ENCODE data around the gene CHMP2A.
A peak's percentile ranks its signal among the peaks of the same experiment; 100 is the strongest.
"Not testable (repeated sequence)": the region's sequence is repeated elsewhere in the genome, so short reads cannot be mapped to it uniquely, and the experiment has no call there.

Gene CHMP2A

DNA sequence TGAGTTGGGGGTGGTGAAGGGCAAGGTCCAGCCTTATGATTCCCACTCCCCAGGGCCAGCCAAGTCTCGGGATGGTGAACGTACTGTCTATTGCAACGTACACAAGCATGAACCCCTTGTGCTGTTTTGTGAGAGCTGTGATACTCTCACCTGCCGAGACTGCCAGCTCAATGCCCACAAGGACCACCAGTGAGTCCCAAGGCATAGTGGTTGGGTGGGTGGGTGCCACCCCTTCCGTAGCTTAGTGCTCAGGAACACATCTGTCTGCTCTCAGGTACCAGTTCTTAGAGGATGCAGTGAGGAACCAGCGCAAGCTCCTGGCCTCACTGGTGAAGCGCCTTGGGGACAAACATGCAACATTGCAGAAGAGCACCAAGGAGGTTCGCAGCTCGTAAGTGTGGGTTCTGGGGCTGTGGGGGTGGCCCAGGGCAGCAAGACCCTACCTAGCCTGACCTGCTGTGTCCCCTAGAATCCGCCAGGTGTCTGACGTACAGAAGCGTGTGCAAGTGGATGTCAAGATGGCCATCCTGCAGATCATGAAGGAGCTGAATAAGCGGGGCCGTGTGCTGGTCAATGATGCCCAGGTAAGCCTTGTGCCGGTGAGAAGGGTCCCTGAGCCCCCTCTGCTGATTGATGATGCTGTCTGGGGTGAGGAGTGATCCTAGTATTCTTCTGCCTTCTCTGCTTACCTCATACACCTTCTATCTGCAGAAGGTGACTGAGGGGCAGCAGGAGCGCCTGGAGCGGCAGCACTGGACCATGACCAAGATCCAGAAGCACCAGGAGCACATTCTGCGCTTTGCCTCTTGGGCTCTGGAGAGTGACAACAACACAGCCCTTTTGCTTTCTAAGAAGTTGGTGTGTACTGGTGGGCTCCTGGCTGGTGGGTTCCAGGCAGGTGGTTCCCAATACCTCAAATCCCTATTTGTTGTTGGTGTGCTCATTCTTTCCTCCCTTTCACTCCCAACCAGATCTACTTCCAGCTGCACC is 7.3 kb downstream of the CHMP2A start:
- H3K4me1 ChIP-seq (ENCODE audit: control insufficient read depth, insufficient read depth, low read length): peaks cover 13% of the 10 kb centered on the region
- no peak overlapping the region for H3K27ac ChIP-seq (ENCODE audit: low read depth, low read length)
- H3K36me3 ChIP-seq (ENCODE audit: control insufficient read depth, insufficient read depth, low read length): peaks cover 50% of the 10 kb centered on the region
- H3K9ac ChIP-seq (ENCODE audit: low read length): no peak overlapping the region
- no peak overlapping the region for H3K4me3 ChIP-seq (ENCODE audit: low read length)
- no peaks in the 10 kb centered on the region for H3K27me3 ChIP-seq (ENCODE audit: control insufficient read depth, insufficient read depth, low read length)

DNA sequence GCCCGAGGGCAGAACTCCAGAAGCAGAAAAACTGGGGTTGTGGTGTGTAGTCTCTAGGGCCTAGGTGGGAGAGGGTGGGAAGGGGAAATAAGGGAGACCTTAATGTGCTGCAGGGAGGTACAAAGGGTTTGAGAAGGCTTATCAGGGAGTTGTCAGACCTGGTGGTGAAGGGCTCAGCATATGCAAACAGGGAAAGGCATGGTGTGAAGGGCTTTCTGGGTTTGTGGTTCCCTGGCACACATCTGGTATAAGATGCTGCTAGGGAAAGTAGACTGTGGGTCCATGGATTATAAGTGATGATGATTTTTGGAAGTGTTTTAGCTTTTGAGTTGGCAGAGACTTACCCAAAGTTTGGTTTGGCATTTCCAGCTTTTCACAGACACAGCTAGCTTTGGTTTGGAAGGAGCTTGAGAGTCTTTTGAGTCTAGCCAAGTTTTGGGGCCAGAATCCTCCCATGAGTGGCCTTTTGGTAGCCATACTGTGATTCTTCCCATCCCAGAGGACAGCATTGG is 8.8 kb downstream of the CHMP2A start:
- Histone ChIP-seq H3K4me3 (ENCODE audit: low read length) (peak overlapping the region; percentile 74), H3K9ac (ENCODE audit: low read length) (peak overlapping the region; percentile 19), H3K4me1 (ENCODE audit: control insufficient read depth, insufficient read depth, low read length) (peaks cover 13% of the 10 kb centered on the region), H3K36me3 (ENCODE audit: control insufficient read depth, insufficient read depth, low read length) (peaks cover 42% of the 10 kb centered on the region), H3K27ac (ENCODE audit: low read depth, low read length) (no peak overlapping the region), H3K27me3 (ENCODE audit: control insufficient read depth, insufficient read depth, low read length) (no peaks in the 10 kb centered on the region)

DNA sequence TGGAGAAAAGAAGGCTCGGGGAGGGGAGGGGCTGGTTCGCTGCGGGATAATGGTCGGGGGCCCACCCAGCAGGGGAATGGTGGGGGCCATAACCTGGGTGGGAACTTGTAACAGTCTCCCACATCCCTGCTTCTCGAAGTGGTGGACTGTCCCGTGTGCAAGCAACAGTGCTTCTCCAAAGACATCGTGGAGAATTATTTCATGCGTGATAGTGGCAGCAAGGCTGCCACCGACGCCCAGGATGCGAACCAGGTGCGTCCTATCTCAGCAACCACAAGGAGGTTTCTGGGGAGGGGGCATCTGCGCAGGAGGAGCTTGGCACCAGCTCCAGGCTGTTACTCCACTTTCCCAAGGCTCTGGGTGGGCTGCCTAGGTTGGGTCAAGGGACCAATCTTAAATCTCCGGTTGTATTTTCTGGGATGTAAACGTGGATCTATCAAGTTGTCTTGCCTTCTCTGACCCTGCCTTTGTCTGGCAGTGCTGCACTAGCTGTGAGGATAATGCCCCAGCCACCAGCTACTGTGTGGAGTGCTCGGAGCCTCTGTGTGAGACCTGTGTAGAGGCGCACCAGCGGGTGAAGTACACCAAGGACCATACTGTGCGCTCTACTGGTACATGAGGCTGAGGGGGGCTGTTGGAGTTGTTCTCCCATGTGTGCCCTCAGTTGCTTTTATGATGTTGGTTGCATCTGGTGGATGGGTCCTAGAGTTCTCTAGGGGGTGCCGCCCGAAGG is 9.5 kb downstream of the CHMP2A start:
- Histone ChIP-seq H3K36me3 (ENCODE audit: control insufficient read depth, insufficient read depth, low read length) (peaks cover 36% of the 10 kb centered on the region), H3K27me3 (ENCODE audit: control insufficient read depth, insufficient read depth, low read length) (no peaks in the 10 kb centered on the region), H3K9ac (ENCODE audit: low read length) (peak overlapping the region; percentile 42), H3K4me3 (ENCODE audit: low read length) (peak overlapping the region; percentile 74), H3K27ac (ENCODE audit: low read depth, low read length) (peak overlapping the region; percentile 86), H3K4me1 (ENCODE audit: control insufficient read depth, insufficient read depth, low read length) (peaks cover 13% of the 10 kb centered on the region)

DNA sequence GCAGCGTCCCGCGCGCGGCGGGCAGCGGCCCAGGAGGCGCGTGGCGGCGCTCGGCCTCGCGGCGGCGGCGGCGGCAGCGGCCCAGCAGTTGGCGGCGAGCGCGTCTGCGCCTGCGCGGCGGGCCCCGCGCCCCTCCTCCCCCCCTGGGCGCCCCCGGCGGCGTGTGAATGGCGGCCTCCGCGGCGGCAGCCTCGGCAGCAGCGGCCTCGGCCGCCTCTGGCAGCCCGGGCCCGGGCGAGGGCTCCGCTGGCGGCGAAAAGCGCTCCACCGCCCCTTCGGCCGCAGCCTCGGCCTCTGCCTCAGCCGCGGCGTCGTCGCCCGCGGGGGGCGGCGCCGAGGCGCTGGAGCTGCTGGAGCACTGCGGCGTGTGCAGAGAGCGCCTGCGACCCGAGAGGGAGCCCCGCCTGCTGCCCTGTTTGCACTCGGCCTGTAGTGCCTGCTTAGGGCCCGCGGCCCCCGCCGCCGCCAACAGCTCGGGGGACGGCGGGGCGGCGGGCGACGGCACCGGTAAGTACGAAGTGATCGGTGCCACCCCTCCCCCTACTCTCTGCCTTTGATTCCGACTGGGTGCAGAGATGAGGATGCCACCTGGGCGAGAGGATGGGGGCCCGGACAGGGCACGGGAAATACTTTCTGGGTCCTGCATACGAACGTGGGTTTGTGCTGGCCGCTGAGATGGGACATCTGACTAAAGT is 10.2 kb downstream of the CHMP2A start:
- H3K4me1 ChIP-seq (ENCODE audit: control insufficient read depth, insufficient read depth, low read length): peaks cover 13% of the 10 kb centered on the region

DNA sequence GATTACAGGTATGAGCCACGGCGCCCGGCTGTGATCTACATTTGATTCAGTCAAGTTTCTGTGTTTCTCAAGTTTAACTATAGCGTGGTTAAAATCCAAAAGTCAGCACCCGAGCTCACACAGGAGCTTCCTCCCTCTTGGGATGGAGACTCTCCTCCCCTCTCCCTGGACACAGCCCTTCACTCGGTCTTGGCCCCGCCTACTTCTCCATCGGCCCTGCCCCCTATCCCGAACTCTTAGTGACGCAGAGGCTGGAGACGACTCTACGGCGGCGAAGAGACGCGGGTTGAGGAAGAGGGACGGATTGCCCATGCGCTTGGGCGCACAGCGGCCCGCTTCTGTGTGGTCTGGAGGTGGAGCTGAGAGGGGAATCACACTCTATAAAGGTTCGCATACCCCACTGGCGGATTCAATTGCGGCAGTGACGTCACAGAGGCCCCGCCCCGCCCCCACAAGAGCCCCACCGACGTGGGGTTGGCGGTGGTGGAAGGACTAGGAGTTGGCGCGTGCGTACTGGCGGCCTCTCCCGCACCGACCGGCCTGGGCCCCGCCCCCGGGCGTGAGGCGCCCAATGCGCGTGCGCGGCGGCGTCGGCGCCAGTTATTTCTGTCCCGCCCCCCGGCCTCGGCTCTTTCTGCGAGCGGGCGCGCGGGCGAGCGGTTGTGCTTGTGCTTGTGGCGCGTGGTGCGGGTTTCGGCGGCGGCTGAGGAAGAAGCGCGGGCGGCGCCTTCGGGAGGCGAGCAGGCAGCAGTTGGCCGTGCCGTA is 10.9 kb downstream of the CHMP2A start, which contains the start of gene TRIM28:
Gene TRIM28 (plus strand): TSS at position 239 of the 765 bp plus-strand sequence. CDS start 694 bp downstream, outside the sequence.
- Histone ChIP-seq H3K4me3 (ENCODE audit: low read length) (peak within 1 kb of the TSS; percentile 81), H3K27me3 (ENCODE audit: control insufficient read depth, insufficient read depth, low read length) (no peaks in the 10 kb centered on the region), H3K9ac (ENCODE audit: low read length) (peak within 1 kb of the TSS; percentile 59), H3K36me3 (ENCODE audit: control insufficient read depth, insufficient read depth, low read length) (peaks cover 21% of the 10 kb centered on the region), H3K4me1 (ENCODE audit: control insufficient read depth, insufficient read depth, low read length) (peaks cover 13% of the 10 kb centered on the region), H3K27ac (ENCODE audit: low read depth, low read length) (peak within 1 kb of the TSS; percentile 86)

More for the DNA sequence above, 10.2 kb downstream of the CHMP2A start:
- H3K27me3 ChIP-seq (ENCODE audit: control insufficient read depth, insufficient read depth, low read length): no peaks in the 10 kb centered on the region
- H3K27ac ChIP-seq (ENCODE audit: low read depth, low read length): peak overlapping the region; percentile 86
- H3K9ac ChIP-seq (ENCODE audit: low read length): peak overlapping the region; percentile 42
- H3K4me3 ChIP-seq (ENCODE audit: low read length): peak overlapping the region; percentile 74
- H3K36me3 ChIP-seq (ENCODE audit: control insufficient read depth, insufficient read depth, low read length): peaks cover 29% of the 10 kb centered on the region

DNA sequence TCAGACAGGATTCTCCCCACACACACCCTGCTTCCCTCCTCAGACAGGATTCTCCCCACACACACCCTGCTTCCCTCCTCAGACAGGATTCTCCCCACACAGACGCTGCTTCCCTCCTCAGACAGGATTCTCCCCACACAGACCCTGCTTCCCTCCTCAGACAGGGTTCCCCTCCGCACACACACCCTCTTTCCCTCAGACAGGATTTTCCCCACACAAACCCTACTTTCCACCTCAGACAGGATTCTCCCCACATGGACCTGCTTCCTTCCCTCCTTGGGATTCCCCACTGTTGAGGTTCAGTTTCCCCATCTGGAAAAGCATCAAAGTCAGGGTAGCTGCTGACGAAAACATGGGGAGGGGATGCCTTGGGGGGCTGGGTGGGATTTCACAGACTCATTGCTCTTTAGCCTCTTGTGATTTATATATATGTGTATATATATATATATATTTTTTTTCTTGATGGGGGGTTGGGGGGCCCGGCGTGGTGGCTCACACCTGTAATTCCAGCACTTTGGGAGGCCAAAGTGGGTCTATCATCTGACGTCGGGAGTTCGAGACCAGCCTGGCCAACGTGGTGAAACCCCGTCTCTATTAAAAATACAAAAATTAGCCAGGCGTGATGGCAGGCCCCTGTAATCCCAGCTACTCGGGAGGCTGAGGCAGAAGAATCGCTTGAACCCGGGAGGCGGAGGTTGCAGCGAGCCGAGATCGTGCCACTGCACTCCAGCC is 12.1 kb downstream of the CHMP2A start:
- not testable (repeated sequence) for H3K9ac ChIP-seq (ENCODE audit: low read length); H3K4me3 ChIP-seq (ENCODE audit: low read length); H3K36me3 ChIP-seq (ENCODE audit: control insufficient read depth, insufficient read depth, low read length); H3K27me3 ChIP-seq (ENCODE audit: control insufficient read depth, insufficient read depth, low read length)
- Histone ChIP-seq H3K4me1 (ENCODE audit: control insufficient read depth, insufficient read depth, low read length) (peaks cover 13% of the 10 kb centered on the region), H3K27ac (ENCODE audit: low read depth, low read length) (peak overlapping the region; percentile 86)

DNA sequence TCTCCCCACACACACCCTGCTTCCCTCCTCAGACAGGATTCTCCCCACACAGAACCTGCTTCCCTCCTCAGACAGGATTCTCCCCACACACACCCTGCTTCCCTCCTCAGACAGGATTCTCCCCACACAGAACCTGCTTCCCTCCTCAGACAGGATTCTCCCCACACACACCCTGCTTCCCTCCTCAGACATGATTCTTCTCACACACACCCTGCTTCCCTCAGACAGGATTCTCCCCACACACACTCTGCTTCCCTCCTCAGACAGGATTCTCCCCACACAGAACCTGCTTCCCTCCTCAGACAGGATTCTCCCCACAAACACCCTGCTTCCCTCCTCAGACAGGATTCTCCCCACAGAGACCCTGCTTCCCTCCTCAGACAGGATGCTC is 15.7 kb downstream of the CHMP2A start:
- H3K27ac ChIP-seq (ENCODE audit: low read depth, low read length); H3K4me3 ChIP-seq (ENCODE audit: low read length); H3K27me3 ChIP-seq (ENCODE audit: control insufficient read depth, insufficient read depth, low read length); H3K4me1 ChIP-seq (ENCODE audit: control insufficient read depth, insufficient read depth, low read length); H3K36me3 ChIP-seq (ENCODE audit: control insufficient read depth, insufficient read depth, low read length); H3K9ac ChIP-seq (ENCODE audit: low read length): not testable (repeated sequence)

DNA sequence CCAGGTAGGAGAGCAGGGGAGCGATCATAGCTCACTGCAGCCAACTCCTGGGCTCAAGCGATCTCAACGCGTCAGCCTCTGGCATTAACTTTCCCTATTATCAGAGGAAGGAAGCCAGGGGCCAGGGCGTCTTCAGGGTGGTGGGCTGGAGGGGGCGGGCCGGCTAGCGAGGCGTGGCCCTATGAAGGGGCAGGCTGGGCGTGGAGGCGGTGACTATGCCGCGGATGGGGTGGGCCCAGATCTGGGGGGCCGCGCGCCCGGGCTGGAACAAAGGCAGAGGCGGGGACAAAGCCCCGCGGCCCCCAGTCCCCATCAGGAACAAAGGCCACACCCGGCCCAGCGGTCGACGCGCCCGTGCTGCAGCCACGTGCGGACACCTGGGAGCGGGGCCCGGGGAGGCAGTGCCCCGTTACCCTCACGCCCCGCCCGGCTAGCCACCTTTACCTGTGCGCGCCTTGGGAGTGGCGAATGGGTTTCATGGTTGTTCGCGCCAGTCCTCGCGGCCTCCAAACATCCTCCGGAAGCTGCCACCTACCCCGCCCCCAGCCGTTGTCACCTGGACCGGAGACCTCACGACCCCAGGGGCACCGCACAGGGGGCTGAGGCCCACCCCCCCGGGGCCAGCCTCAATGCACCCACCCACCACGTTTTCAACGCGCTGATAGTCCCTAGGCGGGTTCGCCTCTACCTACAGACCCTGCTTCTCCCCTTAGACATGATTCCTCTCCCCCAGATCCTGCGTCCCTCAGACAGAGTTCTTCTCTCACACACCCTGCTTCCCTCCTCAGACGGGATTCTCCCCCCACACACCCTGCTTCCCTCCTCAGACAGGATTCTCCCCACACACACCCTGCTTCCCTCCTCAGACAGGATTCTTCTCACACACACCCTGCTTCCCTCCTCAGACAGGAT is 16.4 kb downstream of the CHMP2A start:
- Histone ChIP-seq H3K4me1 (ENCODE audit: control insufficient read depth, insufficient read depth, low read length) (no peaks in the 10 kb centered on the region), H3K27me3 (ENCODE audit: control insufficient read depth, insufficient read depth, low read length) (no peaks in the 10 kb centered on the region), H3K36me3 (ENCODE audit: control insufficient read depth, insufficient read depth, low read length) (no peaks in the 10 kb centered on the region), H3K9ac (ENCODE audit: low read length) (no peak overlapping the region), H3K27ac (ENCODE audit: low read depth, low read length) (no peak overlapping the region), H3K4me3 (ENCODE audit: low read length) (peak overlapping the region; percentile 1)

DNA sequence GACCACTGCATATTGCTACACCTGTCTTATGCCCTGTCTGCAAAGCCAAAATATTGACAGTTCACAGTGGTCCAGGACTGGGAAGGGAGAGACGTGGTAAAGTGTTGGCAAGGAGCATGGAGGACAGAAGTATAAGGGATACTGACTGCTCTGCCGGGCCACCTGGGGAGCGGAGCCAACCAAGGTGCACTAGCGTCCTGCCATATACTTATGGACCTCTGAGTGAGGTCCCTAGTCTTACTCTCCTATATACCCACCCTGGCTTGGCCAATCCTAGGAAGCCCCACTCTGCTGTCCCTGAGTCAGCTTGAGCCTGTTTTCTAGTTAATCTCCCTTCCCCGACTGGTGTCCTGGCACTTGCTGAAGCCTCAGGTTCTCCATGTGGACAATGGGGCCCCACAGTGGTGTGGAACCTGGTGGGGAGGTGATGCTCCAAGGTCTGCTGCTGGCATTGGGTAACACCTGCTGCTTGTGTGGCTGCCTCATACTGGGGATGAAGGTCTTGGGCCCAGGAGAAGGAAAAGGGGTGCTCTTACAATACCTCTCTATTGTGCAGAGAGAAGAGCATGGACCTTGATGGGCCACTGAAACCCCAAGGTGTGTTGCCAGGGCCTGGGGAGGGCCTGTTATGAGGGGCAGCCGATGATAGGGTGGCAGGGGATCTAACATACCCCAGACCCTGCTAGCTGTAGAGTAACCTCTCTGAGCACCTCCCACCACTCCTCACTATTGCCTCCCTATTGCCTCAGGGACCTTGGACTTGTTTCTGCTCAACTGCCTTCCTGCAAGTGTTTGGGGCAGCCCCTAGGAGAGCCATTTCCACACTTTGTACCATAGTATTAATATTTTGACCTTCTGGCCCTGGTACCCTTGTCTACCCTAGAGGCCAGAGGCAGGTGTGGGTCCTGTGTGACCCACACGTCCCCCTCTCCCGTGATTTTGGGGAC is 17.8 kb downstream of the CHMP2A start:
- no peak overlapping the region for H3K9ac ChIP-seq (ENCODE audit: low read length)
- no peaks in the 10 kb centered on the region for H3K36me3 ChIP-seq (ENCODE audit: control insufficient read depth, insufficient read depth, low read length)
- no peak overlapping the region for H3K27ac ChIP-seq (ENCODE audit: low read depth, low read length)
- H3K4me1 ChIP-seq (ENCODE audit: control insufficient read depth, insufficient read depth, low read length): no peaks in the 10 kb centered on the region
- H3K4me3 ChIP-seq (ENCODE audit: low read length): no peak overlapping the region
- H3K27me3 ChIP-seq (ENCODE audit: control insufficient read depth, insufficient read depth, low read length): no peaks in the 10 kb centered on the region

DNA sequence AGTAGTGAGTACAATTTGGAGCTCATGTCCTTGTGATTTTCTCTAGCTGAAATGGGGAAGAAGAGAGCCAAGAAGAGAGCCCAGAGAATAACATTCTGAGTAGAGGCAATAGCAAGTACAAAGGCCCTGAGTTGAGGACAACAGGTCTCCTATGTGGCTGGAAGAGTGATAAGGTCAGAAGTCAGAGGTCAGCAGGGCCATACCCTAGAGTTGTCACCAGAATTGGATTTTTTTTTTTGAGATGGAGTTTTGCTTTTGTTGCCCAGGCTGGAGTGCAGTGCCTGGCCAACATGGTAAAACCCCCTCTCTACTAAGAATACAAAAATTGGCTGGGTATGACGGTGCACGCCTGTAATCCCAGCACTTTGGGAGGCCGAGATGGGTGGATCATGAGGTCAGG is 19.0 kb downstream of the CHMP2A start:
- H3K4me1 ChIP-seq (ENCODE audit: control insufficient read depth, insufficient read depth, low read length): no peaks in the 10 kb centered on the region
- H3K9ac ChIP-seq (ENCODE audit: low read length): no peak overlapping the region
- H3K27me3 ChIP-seq (ENCODE audit: control insufficient read depth, insufficient read depth, low read length): no peaks in the 10 kb centered on the region
- no peak overlapping the region for H3K4me3 ChIP-seq (ENCODE audit: low read length)
- no peaks in the 10 kb centered on the region for H3K36me3 ChIP-seq (ENCODE audit: control insufficient read depth, insufficient read depth, low read length)
- H3K27ac ChIP-seq (ENCODE audit: low read depth, low read length): no peak overlapping the region
